HG03571 (cell line): ENCODE results near the gene STK24.

ENCODE experiments used
- ATAC-seq: cut with Tn5 transposase; IDR thresholded peaks from one replicate; pipeline ENCODE4 v1.9.1; 2021; ENCODE audit not compliant: unreplicated experiment

STK24 gene

GRCh38 chr13:98514288-98514687 lies 62.6 kb downstream of the STK24 start:
- ATAC-seq: no peak

- ATAC-seq: no peak
Observed at GRCh38 chr13:98513837-98514236, 63.1 kb downstream of the STK24 start.

- ATAC-seq: no peak
Observed at GRCh38 chr13:98512774-98513665, 63.9 kb downstream of the STK24 start.

GRCh38 chr13:98511435-98511834 lies 65.5 kb downstream of the STK24 start:
- no peak for ATAC-seq

GRCh38 chr13:98510156-98510509 lies 66.8 kb downstream of the STK24 start:
- no peak for ATAC-seq

GRCh38 chr13:98509271-98510155 lies 67.4 kb downstream of the STK24 start:
- peak; percentile 44 for ATAC-seq

GRCh38 chr13:98508685-98509084 lies 68.2 kb downstream of the STK24 start:
- no peak for ATAC-seq

GRCh38 chr13:98508280-98508679 lies 68.6 kb downstream of the STK24 start:
- ATAC-seq: no peak

- ATAC-seq: no peak
Observed at GRCh38 chr13:98507282-98507797, 69.6 kb downstream of the STK24 start.

GRCh38 chr13:98506728-98507230 lies 70.1 kb downstream of the STK24 start:
- ATAC-seq: no peak

- ATAC-seq: no peak
Observed at GRCh38 chr13:98506322-98506721, 70.6 kb downstream of the STK24 start.

- no peak for ATAC-seq
Observed at GRCh38 chr13:98505217-98505616, 71.7 kb downstream of the STK24 start.

GRCh38 chr13:98504371-98504963 lies 72.4 kb downstream of the STK24 start:
- ATAC-seq: peak; percentile 40

GRCh38 chr13:98504029-98504351 lies 72.9 kb downstream of the STK24 start:
- no peak for ATAC-seq

- no peak for ATAC-seq
Observed at GRCh38 chr13:98503175-98504028, 73.5 kb downstream of the STK24 start.

GRCh38 chr13:98500963-98501421 lies 75.9 kb downstream of the STK24 start:
- ATAC-seq: peak; percentile 77

- ATAC-seq: no peak
Observed at GRCh38 chr13:98496966-98497365, 79.9 kb downstream of the STK24 start.

GRCh38 chr13:98496479-98496791 lies 80.5 kb downstream of the STK24 start:
- ATAC-seq: no peak

GRCh38 chr13:98495627-98496478 lies 81.1 kb downstream of the STK24 start:
- ATAC-seq: no peak
